Liver (tissue), 9 donors: ENCODE measurements around the gene GNAT2. TPM values are rescaled to one million over a fixed set of nuclear protein-coding genes. Genes with fewer than 3 reads are reported as not detected.
"Not testable (repeated sequence)": the region's sequence is repeated elsewhere in the genome, so short reads cannot be mapped to it uniquely, and the experiment has no call there.

Source experiments
- DNase-seq: peaks from one replicate; pipeline ENCODE4 v3.0.0-alpha.2; 2017; ENCODE audit warnings: low spot score
- H3K27ac ChIP-seq, 2 donors: one replicate each; pipeline ENCODE4 v1.7.0; 2013; ENCODE audit warnings: inconsistent platforms in 2 of 2, low read length in 2 of 2, control low read depth in 1 of 2, low read depth in 1 of 2, mild to moderate bottlenecking in 1 of 2
- H3K27me3 ChIP-seq, 4 donors: one replicate each; pipeline versions ENCODE4 v1.6.1 to v1.7.0; 2013; ENCODE audit warnings: low read length in 3 of 4, inconsistent platforms in 1 of 4, mild to moderate bottlenecking in 1 of 4, moderate library complexity in 1 of 4; ENCODE audit not compliant: control insufficient read depth in 4 of 4, insufficient read depth in 4 of 4
- H3K36me3 ChIP-seq, 4 donors: one replicate each; pipeline versions ENCODE4 v1.6.1 to v1.7.0; 2013; ENCODE audit warnings: low read length in 3 of 4, mild to moderate bottlenecking in 3 of 4, low read depth in 1 of 4, moderate library complexity in 1 of 4; ENCODE audit not compliant: control insufficient read depth in 4 of 4, insufficient read depth in 3 of 4
- H3K4me1 ChIP-seq, 4 donors: one replicate each; pipeline versions ENCODE4 v1.6.1 to v1.7.0; 2013; ENCODE audit warnings: low read length in 3 of 4, mild to moderate bottlenecking in 3 of 4, moderate library complexity in 1 of 4; ENCODE audit not compliant: control insufficient read depth in 4 of 4, insufficient read depth in 4 of 4
- H3K4me3 ChIP-seq, 3 donors: one replicate each; pipeline versions ENCODE4 v1.6.1 to v1.7.0; 2013; ENCODE audit warnings: low read length in 3 of 3, control low read depth in 1 of 3, low read depth in 1 of 3, mild to moderate bottlenecking in 1 of 3
- H3K9ac ChIP-seq, 2 donors: one replicate each; pipeline ENCODE4 v1.7.0; 2013; ENCODE audit warnings: low read length in 2 of 2, mild to moderate bottlenecking in 2 of 2, moderate library complexity in 2 of 2, control low read depth in 1 of 2, low read depth in 1 of 2
- H3K9me3 ChIP-seq, 4 donors: one replicate each; pipeline versions ENCODE4 v1.6.1 to v1.7.0; 2013; ENCODE audit warnings: low read length in 3 of 4; ENCODE audit not compliant: control insufficient read depth in 4 of 4
- ATF3 ChIP-seq: IDR thresholded peaks from 2 replicates; pipeline ENCODE4 v1.6.1; 2016; ENCODE audit warnings: antibody characterized with exemption
- CTCF ChIP-seq: fragments of 150-350 bp; IDR thresholded peaks from 2 replicates; pipeline ENCODE4 v1.5.1; 2017; ENCODE audit warnings: improper control_type of control experiment, low read depth, low read length; ENCODE audit not compliant: missing input control
- EGR1 ChIP-seq, 2 donors: IDR thresholded peaks; 2 replicates each; pipeline ENCODE4 v1.6.1; 2016 to 2018; ENCODE audit warnings: antibody characterized with exemption in 2 of 2, low read depth in 2 of 2
- FOXA1 ChIP-seq: IDR thresholded peaks from 2 replicates; pipeline ENCODE4 v1.6.1; 2016; ENCODE audit warnings: antibody characterized with exemption
- FOXA2 ChIP-seq: IDR thresholded peaks from 2 replicates; pipeline ENCODE4 v1.6.1; 2016; ENCODE audit warnings: antibody characterized with exemption
- GABPA ChIP-seq, 2 donors: IDR thresholded peaks in 1 of 2; conservative IDR thresholded peaks in 1 of 2; 2 replicates each; pipeline ENCODE4 v1.6.1; 2016; ENCODE audit warnings: antibody characterized with exemption in 2 of 2, mild to moderate bottlenecking in 1 of 2, moderate library complexity in 1 of 2
- HNF4A ChIP-seq, 2 donors: conservative IDR thresholded peaks; 2 replicates each; pipeline ENCODE4 v1.6.1; 2016; ENCODE audit warnings: antibody characterized with exemption in 2 of 2, mild to moderate bottlenecking in 2 of 2
- HNF4G ChIP-seq: IDR thresholded peaks from 2 replicates; pipeline ENCODE4 v1.6.1; 2016; ENCODE audit warnings: antibody characterized with exemption
- JUND ChIP-seq, 2 donors: IDR thresholded peaks; 2 replicates each; pipeline ENCODE4 v1.6.1; 2016; ENCODE audit warnings: antibody characterized with exemption in 2 of 2
- MAX ChIP-seq: IDR thresholded peaks from 2 replicates; pipeline ENCODE4 v1.6.1; 2016; ENCODE audit warnings: antibody characterized with exemption
- NR2F2 ChIP-seq: IDR thresholded peaks from 2 replicates; pipeline ENCODE4 v1.6.1; 2016; ENCODE audit warnings: antibody characterized with exemption
- RAD21 ChIP-seq, 2 donors: IDR thresholded peaks; 2 replicates each; pipeline ENCODE4 v1.6.1; 2016; ENCODE audit warnings: antibody characterized with exemption in 2 of 2, mild to moderate bottlenecking in 2 of 2
- RXRA ChIP-seq, 2 donors: IDR thresholded peaks; 2 replicates each; pipeline ENCODE4 v1.6.1; 2017 to 2018; ENCODE audit warnings: antibody characterized with exemption in 2 of 2, mild to moderate bottlenecking in 1 of 2
- SP1 ChIP-seq: IDR thresholded peaks from 2 replicates; pipeline ENCODE4 v1.6.1; 2018; ENCODE audit warnings: antibody characterized with exemption, mild to moderate bottlenecking
- TAF1 ChIP-seq: conservative IDR thresholded peaks from 2 replicates; pipeline ENCODE4 v1.6.1; 2016; ENCODE audit warnings: antibody characterized with exemption, mild to moderate bottlenecking
- YY1 ChIP-seq: IDR thresholded peaks from 2 replicates; pipeline ENCODE4 v1.6.1; 2016; ENCODE audit warnings: antibody characterized with exemption, mild to moderate bottlenecking
- ZBTB33 ChIP-seq: IDR thresholded peaks from 2 replicates; pipeline ENCODE4 v1.6.1; 2016; ENCODE audit warnings: antibody characterized with exemption
- whole genome bisulfite sequencing: extraction: QIAGEN DNeasy Blood & Tissue Kit; methylation state at CpG from one replicate; pipeline ENCODE4 v1.1.7; 2013; 5-methylcytosine and 5-hydroxymethylcytosine counted together
- polyA plus RNA-seq, 2 donors: library from polyadenylated mRNA; stranded (reverse) in 1 of 2; unstranded in 1 of 2; fragments of 200-250 nt in 1 of 2; fragments of >200 nt in 1 of 2; fragmentation: Nextera tagmentation in 1 of 2; extraction: Ambion mirVana in 1 of 2; gene quantifications; one replicate each; pipeline versions ENCODE4 v1.2.1 to v1.2.3, GENCODE V29; 2013 to 2015
- total RNA-seq, 2 donors: library from RNA; depleted of rRNA; stranded (reverse); fragments of >200 nt; gene quantifications; one replicate each; pipeline ENCODE4 v1.2.3, GENCODE V29; 2014
- donor health status: healthy.
- donor health status: healthy.
- donor health status: healthy.
- donor health status: healthy.
- donor health status: healthy.

GNAT2 gene
- total and polyA plus RNA-seq, 4 donors = 0.09 to 0.17 (median 0.17) TPM; not detected in 1

GRCh38 chr1:109661391-109661790 lies 42.0 kb upstream of the GNAT2 start:
- Histone ChIP-seq H3K36me3 (peaks cover 0 to 24% (median 8%) of the 10 kb centered on the region in 4 donors), H3K4me3 (no peak overlapping the region), H3K9me3 (no peaks in the 10 kb centered on the region), H3K27me3 (no peaks in the 10 kb centered on the region), H3K27ac (no peak overlapping the region), H3K9ac (no peak overlapping the region), H3K4me1 (peaks cover 3 to 13% (median 8%) of the 10 kb centered on the region in 4 donors)
- DNase-seq = no peak
- TF ChIP-seq JUND (IDR thresholded peaks at IDR 0.05) (no peak), HNF4A (conservative IDR thresholded peaks at IDR 0.05) (no peak), YY1 (no peak), HNF4G (no peak), ZBTB33 (no peak), MAX (no peak), FOXA1 (no peak)
- 86% methylated on average over 2 of the region's 2 CpGs for WGBS

GRCh38 chr1:109660691-109661026 lies 41.2 kb upstream of the GNAT2 start:
- peaks cover 0 to 24% (median 8%) of the 10 kb centered on the region in 4 donors for H3K36me3 ChIP-seq
- not testable (repeated sequence) for H3K9me3 ChIP-seq, H3K4me3 ChIP-seq, DNase-seq, H3K9ac ChIP-seq, H3K27me3 ChIP-seq, H3K27ac ChIP-seq
- peaks cover 3 to 14% (median 9%) of the 10 kb centered on the region in 4 donors for H3K4me1 ChIP-seq
- WGBS = 88% methylated on average over 4 of the region's 4 CpGs

- H3K36me3 ChIP-seq = peaks cover 0 to 24% (median 8%) of the 10 kb centered on the region in 4 donors
- DNase-seq = no peak
- no peak overlapping the region for H3K4me3 ChIP-seq
- 88% methylated on average over 5 of the region's 5 CpGs for WGBS
- no peaks in the 10 kb centered on the region for H3K27me3 ChIP-seq
- TF ChIP-seq SP1 (no peak), GABPA (IDR thresholded peaks at IDR 0.05 in 1 of 2, conservative IDR thresholded peaks at IDR 0.05 in 1 of 2) (no peak), MAX (no peak), EGR1 (IDR thresholded peaks at IDR 0.05; ENCODE audit: low read depth in 2 of 2) (no peak), YY1 (no peak), JUND (IDR thresholded peaks at IDR 0.05) (no peak), TAF1 (no peak), ATF3 (no peak), HNF4G (no peak), CTCF (no peak), ZBTB33 (no peak), FOXA2 (no peak), RAD21 (IDR thresholded peaks at IDR 0.05) (no peak), FOXA1 (no peak), RXRA (IDR thresholded peaks at IDR 0.05) (no peak), NR2F2 (no peak)
- peaks cover 6 to 19% (median 13%) of the 10 kb centered on the region in 4 donors for H3K4me1 ChIP-seq
- H3K27ac ChIP-seq = no peak overlapping the region
- H3K9me3 ChIP-seq = no peaks in the 10 kb centered on the region
- no peak overlapping the region for H3K9ac ChIP-seq
Measured at GRCh38 chr1:109659997-109660690, 40.7 kb upstream of the GNAT2 start.
